H1 (cell line): ENCODE data around the gene MAML3. TPM values are rescaled to one million over a fixed set of nuclear protein-coding genes. Genes with fewer than 3 reads are reported as not detected.

Experiments used
- CTCF ChIA-PET: fragments of 300-600 bp; sonication (Branson Sonifier 250); formaldehyde crosslinking; loops from one replicate; lab custom pipeline; 2021; ENCODE audit not compliant: partially characterized antibody; lab: Charles Lee
- POLR2A ChIA-PET: fragments of 300-600 bp; sonication (Branson Sonifier 250); formaldehyde crosslinking; loops from one replicate; lab custom pipeline; 2021; ENCODE audit warnings: inconsistent platforms; ENCODE audit not compliant: partially characterized antibody; lab: Charles Lee
- DNase-seq, 2 experiments: peaks; one replicate each; pipeline versions ENCODE4 v3.0.0 to v3.0.0-alpha.2; 2010 to 2022; ENCODE audit warnings: low spot score in 2 of 2, low read depth in 1 of 2, mixed read lengths in 1 of 2
- FAIRE-seq: peaks from 2 replicates; lab custom pipeline; 2011; peaks lifted over from hg19 to GRCh38; lab: Jason Lieb, UNC
- H2AFZ ChIP-seq: 2 replicates; pipeline ENCODE4 v1.8.1; 2012; ENCODE audit warnings: low read length, inconsistent platforms
- H2AK5ac ChIP-seq: 2 replicates; pipeline ENCODE4 v1.6.1; 2013; ENCODE audit warnings: low read depth, low read length
- H2BK120ac ChIP-seq: replicated peaks from 2 replicates; pipeline ENCODE3; 2013; ENCODE audit warnings: low read depth, low read length, inconsistent platforms
- H2BK12ac ChIP-seq: 2 replicates; pipeline ENCODE4 v1.6.1; 2013; ENCODE audit warnings: low read depth, low read length
- H2BK15ac ChIP-seq: 2 replicates; pipeline ENCODE4 v1.6.1; 2013; ENCODE audit warnings: low read length
- H2BK20ac ChIP-seq: 2 replicates; pipeline ENCODE4 v1.6.1; 2013; ENCODE audit warnings: low read length
- H2BK5ac ChIP-seq: 2 replicates; pipeline ENCODE4 v1.6.1; 2013; ENCODE audit warnings: low read depth, low read length
- H3K14ac ChIP-seq: 2 replicates; pipeline ENCODE4 v1.6.1; 2013; ENCODE audit warnings: inconsistent platforms; ENCODE audit not compliant: insufficient read length
- H3K18ac ChIP-seq: 2 replicates; pipeline ENCODE4 v1.6.1; 2013; ENCODE audit warnings: low read length; ENCODE audit errors: extremely low read depth
- H3K23ac ChIP-seq: 2 replicates; pipeline ENCODE4 v1.6.1; 2013; ENCODE audit warnings: inconsistent platforms; ENCODE audit not compliant: insufficient read length
- H3K23me2 ChIP-seq: 2 replicates; pipeline ENCODE4 v1.6.1; 2013; ENCODE audit warnings: low read depth, low read length
- H3K27ac ChIP-seq: 2 replicates; pipeline ENCODE4 v1.6.1; 2011; ENCODE audit warnings: low read depth, low read length, inconsistent platforms
- H3K27me3 ChIP-seq, 4 experiments: replicated peaks in 1 of 4; 1 replicate in 1 of 4; 2 replicates in 3 of 4; pipeline versions ENCODE4 v1.6.1 to v1.8.1; 2011 to 2013; ENCODE audit warnings: low read length in 3 of 4, mild to moderate bottlenecking in 3 of 4, inconsistent platforms in 2 of 4, mixed read lengths in 2 of 4, moderate library complexity in 1 of 4; ENCODE audit not compliant: control insufficient read depth in 3 of 4, insufficient read depth in 3 of 4; ENCODE audit errors: extremely low read depth in 1 of 4
- H3K36me3 ChIP-seq, 4 experiments: 2 replicates each; pipeline versions ENCODE4 v1.6.1 to v1.8.1; 2011 to 2013; ENCODE audit warnings: mild to moderate bottlenecking in 4 of 4, low read length in 3 of 4, moderate library complexity in 2 of 4, control low read depth in 1 of 4, inconsistent platforms in 1 of 4; ENCODE audit not compliant: insufficient read depth in 4 of 4, control insufficient read depth in 2 of 4
- H3K4ac ChIP-seq: replicated peaks from 2 replicates; pipeline ENCODE3; 2013; ENCODE audit warnings: low read length, low read depth, mixed read lengths, inconsistent platforms; ENCODE audit not compliant: insufficient read length
- H3K4me1 ChIP-seq, 4 experiments: replicated peaks in 1 of 4; 1 replicate in 1 of 4; 2 replicates in 3 of 4; pipeline versions ENCODE4 v1.6.1 to v1.8.1; 2011 to 2013; ENCODE audit warnings: low read length in 3 of 4, inconsistent platforms in 2 of 4, mixed read lengths in 1 of 4; ENCODE audit not compliant: insufficient read depth in 4 of 4, control insufficient read depth in 3 of 4
- H3K4me2 ChIP-seq, 2 experiments: 2 replicates each; pipeline versions ENCODE4 v1.6.1 to v1.8.1; 2011 to 2013; ENCODE audit warnings: low read depth in 2 of 2, low read length in 2 of 2, control low read depth in 1 of 2, inconsistent platforms in 1 of 2, mild to moderate bottlenecking in 1 of 2; ENCODE audit not compliant: insufficient read depth in 1 of 2
- H3K4me3 ChIP-seq, 4 experiments: fragments of 200-600, 300-600 bp in 1 of 4; sonication (generic), shearing (Covaris generic), sonication (Bioruptor Twin) in 1 of 4; 2 replicates each; pipeline versions ENCODE4 v1.5.1 to v1.8.1; 2011 to 2016; ENCODE audit warnings: low read length in 4 of 4, low read depth in 3 of 4, control low read depth in 2 of 4, inconsistent platforms in 2 of 4, mild to moderate bottlenecking in 2 of 4, mixed read lengths in 1 of 4, moderate library complexity in 1 of 4; ENCODE audit not compliant: insufficient read depth in 2 of 4; ENCODE audit errors: extremely low read depth in 1 of 4
- H3K56ac ChIP-seq: replicated peaks from 2 replicates; pipeline ENCODE3; 2013; ENCODE audit warnings: low read depth, mild to moderate bottlenecking, mixed read lengths, low read length, inconsistent platforms; ENCODE audit not compliant: insufficient read length
- H3K79me1 ChIP-seq: 2 replicates; pipeline ENCODE4 v1.6.1; 2013; ENCODE audit warnings: low read depth, low read length, control low read depth
- H3K79me2 ChIP-seq, 2 experiments: 2 replicates each; pipeline versions ENCODE4 v1.6.1 to v1.8.1; 2012 to 2013; ENCODE audit warnings: low read length in 2 of 2, mild to moderate bottlenecking in 2 of 2, inconsistent platforms in 1 of 2; ENCODE audit not compliant: insufficient read depth in 2 of 2, control insufficient read depth in 1 of 2
- H3K9ac ChIP-seq, 4 experiments: replicated peaks in 1 of 4; 1 replicate in 1 of 4; 2 replicates in 3 of 4; pipeline versions ENCODE4 v1.6.1 to v1.8.1; 2011 to 2013; ENCODE audit warnings: low read depth in 3 of 4, low read length in 3 of 4, control low read depth in 2 of 4, mild to moderate bottlenecking in 2 of 4, moderate library complexity in 2 of 4, inconsistent platforms in 1 of 4; ENCODE audit errors: extremely low read depth in 1 of 4
- H3K9me3 ChIP-seq, 2 experiments: 2 replicates each; pipeline versions ENCODE4 v1.6.1 to v1.8.1; 2012 to 2013; ENCODE audit warnings: mild to moderate bottlenecking in 2 of 2, moderate library complexity in 2 of 2, control low read depth in 1 of 2, inconsistent platforms in 1 of 2, low read depth in 1 of 2, low read length in 1 of 2, mixed read lengths in 1 of 2; ENCODE audit not compliant: insufficient read depth in 2 of 2
- H4K20me1 ChIP-seq, 2 experiments: replicated peaks in 1 of 2; 2 replicates each; pipeline versions ENCODE3 to v1.8.1; 2011 to 2013; ENCODE audit warnings: inconsistent platforms in 2 of 2, low read length in 2 of 2, mild to moderate bottlenecking in 1 of 2; ENCODE audit not compliant: insufficient read depth in 2 of 2, control insufficient read depth in 1 of 2
- H4K5ac ChIP-seq: 2 replicates; pipeline ENCODE4 v1.6.1; 2013; ENCODE audit warnings: low read length, low read depth, mixed read lengths, inconsistent platforms; ENCODE audit not compliant: insufficient read length
- H4K8ac ChIP-seq: 2 replicates; pipeline ENCODE4 v1.8.0; 2013; ENCODE audit warnings: mild to moderate bottlenecking, moderate library complexity, low read length, inconsistent platforms; ENCODE audit not compliant: insufficient read depth; ENCODE audit errors: extremely low read depth
- H4K91ac ChIP-seq: replicated peaks from 2 replicates; pipeline ENCODE3; 2013; ENCODE audit warnings: low read length, mixed read lengths, inconsistent platforms; ENCODE audit not compliant: insufficient read length
- ATF2 ChIP-seq: IDR thresholded peaks from 2 replicates; pipeline ENCODE4 v1.6.1; 2012; ENCODE audit warnings: low read length, inconsistent platforms
- BRCA1 ChIP-seq: IDR thresholded peaks from 2 replicates; pipeline ENCODE4 v1.6.1; 2012; ENCODE audit warnings: low read depth, low read length, improper control_type of control experiment
- E2F6 ChIP-seq: IDR thresholded peaks from 2 replicates; pipeline ENCODE4 v1.6.1; 2012; ENCODE audit warnings: inconsistent platforms
- EGR1 ChIP-seq: IDR thresholded peaks from 2 replicates; pipeline ENCODE4 v1.6.1; 2011; ENCODE audit warnings: low read depth, low read length, borderline replicate concordance
- EP300 ChIP-seq, 2 experiments: IDR thresholded peaks; 1 replicate in 1 of 2; 2 replicates in 1 of 2; pipeline ENCODE4 v1.6.1; 2011 to 2012; ENCODE audit warnings: low read depth in 2 of 2, low read length in 2 of 2, mild to moderate bottlenecking in 2 of 2, borderline replicate concordance in 1 of 2, inconsistent platforms in 1 of 2, moderate library complexity in 1 of 2
- EZH2 ChIP-seq: fragments of 200-600 bp; sonication (generic); IDR thresholded peaks from 2 replicates; pipeline ENCODE4 v1.7.1; 2012; ENCODE audit warnings: low read depth, mild to moderate bottlenecking, moderate library complexity, low read length, inconsistent platforms; ENCODE audit not compliant: severe bottlenecking
- GTF2F1 ChIP-seq: IDR thresholded peaks from 2 replicates; pipeline ENCODE4 v1.6.1; 2012; ENCODE audit warnings: low read depth, low read length, improper control_type of control experiment, borderline replicate concordance
- HDAC6 ChIP-seq: IDR thresholded peaks from one replicate; pipeline ENCODE4 v1.7.1; 2012; ENCODE audit warnings: low read depth, mild to moderate bottlenecking, inconsistent platforms, low read length, moderate library complexity
- TAF7 ChIP-seq: optimal IDR thresholded peaks from 2 replicates; pipeline ENCODE3; 2011; ENCODE audit warnings: low read depth, mild to moderate bottlenecking, inconsistent platforms, low read length, moderate library complexity, borderline replicate concordance
- ZNF274 ChIP-seq: IDR thresholded peaks from 2 replicates; pipeline ENCODE4 v1.7.0; 2012; ENCODE audit warnings: low read length, borderline replicate concordance; ENCODE audit errors: extremely low read depth
- WGBS, 2 experiments: shearing (Covaris generic) in 1 of 2; methylation state at CpG; one replicate each; pipeline versions ENCODE4 v1.1.6 to v1.1.7; 2013 to 2015; ENCODE audit warnings: low lambda C conversion rate in 2 of 2, mixed read lengths in 2 of 2, inconsistent platforms in 1 of 2, low coverage in 1 of 2, missing lambda C conversion rate in 1 of 2; ENCODE audit not compliant: insufficient replicate concordance in 2 of 2, insufficient coverage in 1 of 2, insufficient read length in 1 of 2; ENCODE audit errors: extremely low coverage in 1 of 2, missing lambda C conversion rate in 1 of 2; 5-methylcytosine and 5-hydroxymethylcytosine counted together
- polyA plus RNA-seq, 7 experiments: library from polyadenylated mRNA; depleted of rRNA in 3 of 7; stranded (reverse) in 5 of 7; unstranded in 2 of 7; fragments of >200 nt in 5 of 7; fragments of 200-250 nt in 2 of 7; gene quantifications; 1 replicate in 5 of 7; 2 replicates in 1 of 7; 4 replicates in 1 of 7; pipeline versions ENCODE4 v1.2.1 to v1.2.3, GENCODE V29; 2011 to 2013; ENCODE audit warnings: missing spikeins in 2 of 7, mixed read lengths in 2 of 7
- total RNA-seq: library from RNA; stranded (reverse); fragmentation: NEBNext Ultra II Directional; extraction: Animal tissue kit (Norgen Biotek cat#: 25700); gene quantifications from 2 replicates; pipeline ENCODE4 v1.2.1, GENCODE V29; 2021

The MAML3 gene
- total and polyA plus RNA-seq, 2 of the 8 experiments (the other 6 are each of a cell fraction or from before 2014, with no cell fraction given): 2.1 to 5.7 TPM

DNA sequence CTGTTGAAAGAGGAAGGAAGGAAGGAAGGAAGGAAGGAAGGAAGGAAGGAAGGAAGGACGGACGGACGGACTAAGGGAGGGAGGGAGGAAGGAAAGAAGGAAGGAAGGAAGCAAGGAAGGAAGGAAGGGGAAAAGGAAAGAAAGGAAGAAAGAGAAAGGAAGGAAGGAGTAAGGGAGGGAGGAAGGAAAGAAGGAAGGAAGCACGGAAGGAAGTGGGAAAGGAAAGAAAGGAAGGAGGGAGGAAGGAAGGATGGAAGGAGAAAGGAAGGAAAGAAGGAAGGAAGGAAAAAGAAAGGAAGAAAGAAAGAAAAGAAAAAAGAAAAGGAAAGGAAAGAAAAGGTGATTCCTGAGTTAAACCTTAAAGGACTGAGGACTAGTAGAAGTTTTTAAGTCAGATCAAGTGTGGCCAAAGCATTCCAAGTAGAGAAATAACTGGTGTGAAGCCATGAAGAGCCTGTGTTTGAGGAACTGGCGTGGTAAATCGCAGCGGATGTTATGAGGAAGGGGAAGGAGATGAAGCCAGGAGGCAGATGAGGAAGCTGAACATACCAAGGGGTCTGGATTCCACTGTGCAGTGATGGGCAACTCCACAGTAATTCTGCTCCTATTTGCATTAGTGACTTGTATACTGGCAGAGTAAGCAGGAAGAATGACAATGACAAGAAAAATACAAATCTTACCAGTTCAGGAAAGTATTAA, 324.9 kb downstream of the MAML3 start:
- ChIA-PET POLR2A (no interaction called here), CTCF (no interaction called here)
- Histone ChIP-seq H3K4me3 (no peak overlapping the region), H2BK12ac (no peak overlapping the region), H3K23ac (no peak overlapping the region), H3K18ac (no peak overlapping the region), H3K27me3 (no peaks in the 10 kb centered on the region), H4K8ac (no peak overlapping the region), H4K91ac (no peak overlapping the region), H3K79me2 (no peaks in the 10 kb centered on the region), H3K36me3 (no peaks in the 10 kb centered on the region), H2BK120ac (no peak overlapping the region), H3K79me1 (no peaks in the 10 kb centered on the region), H2BK15ac (0 out of 2 replicates have a peak overlapping the region, but pooled peaks have one; percentile 85), H3K9ac (no peak overlapping the region), H2BK5ac (no peak overlapping the region), H3K4me1 (peaks cover 6 to 28% (median 26%) of the 10 kb centered on the region in 4 experiments), H4K5ac (no peak overlapping the region), H3K56ac (no peak overlapping the region), H2AFZ (no peak overlapping the region), H3K14ac (no peak overlapping the region), H3K27ac (no peak overlapping the region), H3K4me2 (no peak overlapping the region), H4K20me1 (no peaks in the 10 kb centered on the region), H3K4ac (no peak overlapping the region), H3K23me2 (no peaks in the 10 kb centered on the region), H2AK5ac (no peak overlapping the region; the same call in 1 of the 2 replicates), H2BK20ac (no peak overlapping the region), H3K9me3 (no peaks in the 10 kb centered on the region)
- no peak for DNase-seq
- FAIRE-seq: no peak
- WGBS, 2 experiments: 63 to 78% methylated on average over 1 to 6 of the region's 7 CpGs
- TF ChIP-seq E2F6: no peak
- no peak for TF ChIP-seq ZNF274
- no peak for TF ChIP-seq EZH2
- no peak for TF ChIP-seq GTF2F1
- no peak for TF ChIP-seq ATF2
- TF ChIP-seq TAF7: no peak
- TF ChIP-seq EP300 (IDR thresholded peaks at IDR 0.05; ENCODE audit: borderline replicate concordance in 1 of 2, low read depth in 2 of 2, low read length in 2 of 2): no peak
- TF ChIP-seq HDAC6: no peak
- no peak for TF ChIP-seq EGR1
- no peak for TF ChIP-seq BRCA1
